Neutrophil (primary cell): ENCODE data around the gene PERM1.
"Not testable (repeated sequence)": the region's sequence is repeated elsewhere in the genome, so short reads cannot be mapped to it uniquely, and the experiment has no call there.

ENCODE experiments used
- H3K27ac ChIP-seq: fragments of 200-600 bp; sonication (generic); 2 replicates; pipeline ENCODE4 v1.5.1; 2016; ENCODE audit warnings: mild to moderate bottlenecking, moderate library complexity
- H3K27me3 ChIP-seq: fragments of 200-600 bp; sonication (generic); 2 replicates; pipeline ENCODE4 v1.6.0; 2016; ENCODE audit warnings: mild to moderate bottlenecking
- H3K36me3 ChIP-seq: fragments of 200-600 bp; sonication (generic); 2 replicates; pipeline ENCODE4 v1.5.1; 2017
- H3K4me1 ChIP-seq, 2 experiments: fragments of 200-600 bp in 1 of 2; sonication (generic) in 1 of 2; 1 replicate in 1 of 2; 2 replicates in 1 of 2; pipeline versions ENCODE4 v1.5.1 to v1.6.1; 2013 to 2016; ENCODE audit warnings: low read depth in 1 of 2, low read length in 1 of 2, mild to moderate bottlenecking in 1 of 2, moderate library complexity in 1 of 2; ENCODE audit not compliant: control insufficient read depth in 1 of 2, insufficient read depth in 1 of 2
- H3K4me3 ChIP-seq, 2 experiments: fragments of 200-600 bp in 1 of 2; sonication (generic) in 1 of 2; 1 replicate in 1 of 2; 2 replicates in 1 of 2; pipeline ENCODE4 v1.5.1; 2013 to 2016; ENCODE audit warnings: low read depth in 1 of 2, low read length in 1 of 2, mild to moderate bottlenecking in 1 of 2, moderate library complexity in 1 of 2
- H3K9me3 ChIP-seq: fragments of 200-600 bp; sonication (generic); 2 replicates; pipeline ENCODE4 v1.5.1; 2016
- TF ChIP-seq, protein P1 (sequence below): fragments of 200-600 bp; sonication (generic); IDR thresholded peaks from 2 replicates; pipeline ENCODE4 v1.5.1; 2016; ENCODE audit warnings: antibody characterized with exemption

PERM1 gene

DNA sequence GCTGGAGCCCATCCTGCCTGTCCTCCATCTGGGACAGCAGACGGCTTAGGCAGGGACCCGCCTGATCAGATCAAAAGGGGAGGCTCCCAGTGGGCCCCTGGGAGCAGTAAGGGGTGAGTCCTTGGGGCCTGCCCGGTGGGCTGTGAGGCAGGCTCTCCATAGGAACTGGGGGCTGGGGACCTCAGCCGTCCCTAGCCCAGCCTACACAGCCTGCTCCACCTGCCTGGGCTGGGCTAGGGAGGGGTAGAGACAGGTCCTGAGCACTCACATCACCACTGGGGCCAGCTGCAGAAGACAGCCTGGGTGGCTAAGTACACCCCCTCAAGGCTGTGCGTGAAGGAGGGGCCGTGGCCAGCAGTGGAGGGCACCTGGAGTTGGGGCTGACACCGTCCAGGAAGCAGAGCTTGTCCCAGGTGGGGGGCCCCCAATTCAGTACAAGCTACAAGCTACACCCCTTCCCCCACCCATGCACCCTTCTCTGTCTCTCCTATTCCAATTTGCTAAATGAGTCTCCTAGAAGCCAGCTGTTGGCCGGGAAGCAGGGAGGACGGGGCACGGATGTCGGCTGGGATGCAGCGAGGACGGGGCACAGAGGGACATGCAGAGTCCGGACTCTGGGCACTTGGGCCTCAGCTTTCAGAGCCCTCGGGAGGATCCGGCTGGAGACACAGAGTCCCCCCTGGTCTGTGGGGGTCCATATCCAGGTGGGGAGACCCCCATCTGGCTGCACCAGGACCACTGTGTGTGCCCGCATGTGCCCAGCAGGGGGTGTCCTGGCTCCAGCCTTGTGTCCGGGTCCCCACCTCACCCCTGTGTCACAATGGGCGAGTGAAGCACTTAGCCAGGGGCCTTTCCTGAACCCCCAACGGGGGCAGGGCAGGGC lies 33.1 kb upstream of the PERM1 start:
- H3K4me1 ChIP-seq: peaks cover 16 to 18% of the 10 kb centered on the region in 2 experiments
- TF ChIP-seq, protein P1, sequence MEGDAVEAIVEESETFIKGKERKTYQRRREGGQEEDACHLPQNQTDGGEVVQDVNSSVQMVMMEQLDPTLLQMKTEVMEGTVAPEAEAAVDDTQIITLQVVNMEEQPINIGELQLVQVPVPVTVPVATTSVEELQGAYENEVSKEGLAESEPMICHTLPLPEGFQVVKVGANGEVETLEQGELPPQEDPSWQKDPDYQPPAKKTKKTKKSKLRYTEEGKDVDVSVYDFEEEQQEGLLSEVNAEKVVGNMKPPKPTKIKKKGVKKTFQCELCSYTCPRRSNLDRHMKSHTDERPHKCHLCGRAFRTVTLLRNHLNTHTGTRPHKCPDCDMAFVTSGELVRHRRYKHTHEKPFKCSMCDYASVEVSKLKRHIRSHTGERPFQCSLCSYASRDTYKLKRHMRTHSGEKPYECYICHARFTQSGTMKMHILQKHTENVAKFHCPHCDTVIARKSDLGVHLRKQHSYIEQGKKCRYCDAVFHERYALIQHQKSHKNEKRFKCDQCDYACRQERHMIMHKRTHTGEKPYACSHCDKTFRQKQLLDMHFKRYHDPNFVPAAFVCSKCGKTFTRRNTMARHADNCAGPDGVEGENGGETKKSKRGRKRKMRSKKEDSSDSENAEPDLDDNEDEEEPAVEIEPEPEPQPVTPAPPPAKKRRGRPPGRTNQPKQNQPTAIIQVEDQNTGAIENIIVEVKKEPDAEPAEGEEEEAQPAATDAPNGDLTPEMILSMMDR: no peak
- no peaks in the 10 kb centered on the region for H3K9me3 ChIP-seq
- H3K27ac ChIP-seq: no peak overlapping the region
- H3K27me3 ChIP-seq: peaks cover 39% of the 10 kb centered on the region
- H3K4me3 ChIP-seq: peak overlapping the region in 1 of 2 experiments; percentile 81
- no peaks in the 10 kb centered on the region for H3K36me3 ChIP-seq

DNA sequence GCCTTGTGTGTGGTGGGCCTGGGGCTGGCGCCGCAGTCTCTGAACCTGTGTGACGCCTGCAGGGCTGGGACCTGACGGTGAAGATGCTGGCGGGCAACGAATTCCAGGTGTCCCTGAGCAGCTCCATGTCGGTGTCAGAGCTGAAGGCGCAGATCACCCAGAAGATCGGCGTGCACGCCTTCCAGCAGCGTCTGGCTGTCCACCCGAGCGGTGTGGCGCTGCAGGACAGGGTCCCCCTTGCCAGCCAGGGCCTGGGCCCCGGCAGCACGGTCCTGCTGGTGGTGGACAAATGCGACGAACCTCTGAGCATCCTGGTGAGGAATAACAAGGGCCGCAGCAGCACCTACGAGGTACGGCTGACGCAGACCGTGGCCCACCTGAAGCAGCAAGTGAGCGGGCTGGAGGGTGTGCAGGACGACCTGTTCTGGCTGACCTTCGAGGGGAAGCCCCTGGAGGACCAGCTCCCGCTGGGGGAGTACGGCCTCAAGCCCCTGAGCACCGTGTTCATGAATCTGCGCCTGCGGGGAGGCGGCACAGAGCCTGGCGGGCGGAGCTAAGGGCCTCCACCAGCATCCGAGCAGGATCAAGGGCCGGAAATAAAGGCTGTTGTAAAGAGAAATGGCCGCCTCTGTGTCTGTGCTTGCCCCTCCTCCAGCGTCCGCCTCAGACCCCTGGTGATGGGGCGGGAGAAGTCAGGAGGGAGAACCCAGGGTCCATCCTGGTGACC lies 32.2 kb upstream of the PERM1 start:
- TF ChIP-seq, protein P1: no peak
- peaks cover 40% of the 10 kb centered on the region for H3K27me3 ChIP-seq
- H3K27ac ChIP-seq: peak overlapping the region; percentile 81
- no peaks in the 10 kb centered on the region for H3K36me3 ChIP-seq
- H3K9me3 ChIP-seq: no peaks in the 10 kb centered on the region
- H3K4me3 ChIP-seq: peak overlapping the region; percentile 70 to 81
- peaks cover 15 to 18% of the 10 kb centered on the region in 2 experiments for H3K4me1 ChIP-seq

DNA sequence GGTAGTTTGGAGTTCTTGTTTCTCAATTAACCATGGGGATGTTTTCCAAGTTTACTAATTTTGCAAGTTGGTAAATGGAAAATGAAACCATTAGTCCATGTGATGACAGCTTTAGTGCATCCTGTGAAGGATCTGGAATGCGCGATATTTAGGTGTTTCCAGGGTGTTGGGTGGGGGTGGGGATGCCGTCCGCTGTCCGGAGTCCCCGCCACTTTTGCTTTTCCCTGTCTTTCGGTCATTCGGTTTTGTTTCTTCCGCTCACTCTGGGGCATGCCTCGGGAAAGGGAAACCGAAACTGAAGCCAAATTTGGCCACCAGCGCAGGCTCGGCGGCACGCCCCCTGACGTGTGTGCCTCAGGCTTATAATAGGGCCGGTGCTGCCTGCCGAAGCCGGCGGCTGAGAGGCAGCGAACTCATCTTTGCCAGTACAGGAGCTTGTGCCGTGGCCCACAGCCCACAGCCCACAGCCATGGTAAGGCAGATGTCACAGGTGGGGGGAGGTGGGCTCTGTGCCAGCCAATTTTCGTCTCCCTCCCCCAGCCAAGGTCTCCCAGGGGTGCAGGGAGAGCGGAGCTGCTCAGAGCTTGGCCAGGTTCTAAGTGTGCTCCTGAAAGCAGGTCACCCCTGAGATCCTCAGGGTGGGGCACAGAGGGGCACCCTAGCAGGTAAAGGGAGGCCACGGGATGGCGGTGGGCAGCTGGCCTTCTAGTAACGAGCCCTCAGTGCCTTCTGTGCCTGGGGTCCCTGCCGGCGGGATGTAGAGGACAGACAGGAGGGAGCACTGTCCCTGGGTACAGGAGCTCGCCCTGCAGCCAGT lies 31.4 kb upstream of the PERM1 start, which contains the start of gene ISG15:
TSS of gene ISG15 (plus strand) at position 393 of the 817 bp plus-strand sequence. CDS start at position 470, 77 bp downstream.
- H3K9me3 ChIP-seq: no peaks in the 10 kb centered on the region
- H3K27ac ChIP-seq: peak within 1 kb of the TSS; percentile 81
- H3K4me1 ChIP-seq: peaks cover 15 to 18% of the 10 kb centered on the region in 2 experiments
- H3K36me3 ChIP-seq: no peaks in the 10 kb centered on the region
- peaks cover 39% of the 10 kb centered on the region for H3K27me3 ChIP-seq
- TF ChIP-seq, protein P1: peak; percentile 37
- peak within 1 kb of the TSS; percentile 70 to 81 for H3K4me3 ChIP-seq

DNA sequence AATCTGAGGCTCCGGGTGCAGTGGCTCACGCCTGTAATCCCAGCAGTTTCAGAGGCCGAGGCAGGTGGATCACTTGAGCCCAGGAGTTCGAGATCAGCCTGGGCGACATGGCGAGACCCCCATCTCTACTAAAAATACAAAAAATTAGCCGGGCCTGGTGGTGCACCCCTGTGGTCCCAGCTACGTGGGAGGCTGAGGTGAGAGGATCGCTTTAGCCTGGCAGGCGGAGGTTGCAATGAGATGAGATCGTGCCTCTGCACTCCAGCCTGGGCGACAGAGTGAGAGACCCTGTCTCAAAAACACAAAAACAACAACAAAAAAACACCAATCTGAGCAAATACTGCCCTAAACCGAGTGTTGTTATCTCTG lies 30.8 kb upstream of the PERM1 start:
- peak overlapping the region; percentile 81 for H3K27ac ChIP-seq
- peaks cover 40% of the 10 kb centered on the region for H3K27me3 ChIP-seq
- not testable (repeated sequence) for H3K36me3 ChIP-seq, H3K9me3 ChIP-seq
- H3K4me1 ChIP-seq: peaks cover 15 to 18% of the 10 kb centered on the region in 2 experiments
- H3K4me3 ChIP-seq: peak overlapping the region; percentile 70 to 81

DNA sequence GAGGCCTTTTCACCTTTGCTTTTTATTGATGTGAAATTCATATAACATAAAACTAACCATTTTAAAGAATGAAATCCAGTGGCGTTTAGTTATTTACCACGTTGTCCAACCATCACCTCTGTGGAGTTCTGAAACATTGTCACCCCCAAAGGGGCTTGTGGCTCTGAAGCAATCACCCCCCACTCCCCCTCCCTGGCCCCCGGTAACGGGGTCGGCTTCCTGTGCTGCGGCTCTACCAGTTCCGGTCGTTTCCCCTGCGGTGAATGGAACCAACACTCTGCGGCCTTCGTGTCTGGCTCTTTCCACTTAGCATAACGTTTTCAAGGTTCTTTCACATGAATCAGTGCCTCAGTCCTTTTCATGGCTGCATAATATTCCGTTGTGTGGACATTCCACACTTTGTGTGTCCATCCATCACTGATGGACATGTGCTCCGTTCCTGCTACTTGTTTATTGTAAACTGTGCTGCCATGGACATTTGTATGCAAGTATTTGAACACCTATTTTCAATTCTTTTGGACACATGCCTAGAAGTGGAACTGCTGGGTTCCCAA lies 29.6 kb upstream of the PERM1 start:
- no peak overlapping the region for H3K4me3 ChIP-seq
- H3K9me3 ChIP-seq: no peaks in the 10 kb centered on the region
- H3K4me1 ChIP-seq: peaks cover 15 to 18% of the 10 kb centered on the region in 2 experiments
- H3K36me3 ChIP-seq: no peaks in the 10 kb centered on the region
- peaks cover 50% of the 10 kb centered on the region for H3K27me3 ChIP-seq
- TF ChIP-seq, protein P1: no peak
- H3K27ac ChIP-seq: no peak overlapping the region

DNA sequence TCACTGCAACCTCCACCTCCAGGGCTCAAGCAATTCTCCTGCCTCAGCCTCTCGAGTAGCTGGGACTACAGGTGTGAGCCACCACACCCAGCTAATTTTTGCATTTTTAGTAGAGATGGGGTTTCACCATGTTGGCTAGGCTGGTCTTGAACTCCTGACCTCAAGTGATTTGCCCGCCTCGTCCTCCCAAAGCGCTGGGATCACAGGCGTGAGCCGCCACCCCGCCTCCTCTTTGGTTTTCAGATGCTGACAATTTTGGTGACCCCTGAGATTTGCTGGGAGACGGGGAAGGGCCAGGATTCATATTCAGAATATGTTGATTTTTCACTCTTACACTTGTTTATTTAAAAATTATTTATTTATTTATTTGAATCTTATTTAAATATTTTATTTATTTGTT lies 28.2 kb upstream of the PERM1 start:
- Histone ChIP-seq H3K4me1 (peaks cover 15 to 18% of the 10 kb centered on the region in 2 experiments), H3K27me3 (peaks cover 63% of the 10 kb centered on the region)
- not testable (repeated sequence) for H3K9me3 ChIP-seq, H3K36me3 ChIP-seq, H3K4me3 ChIP-seq, H3K27ac ChIP-seq
